Measurements from ENCODE around the gene HGF. TPM values are rescaled to one million over a fixed set of nuclear protein-coding genes. Genes with fewer than 3 reads are reported as not detected.

HGF gene
- total RNA-seq, 1 donor from 2014 or later = 17.2 TPM

DNA sequence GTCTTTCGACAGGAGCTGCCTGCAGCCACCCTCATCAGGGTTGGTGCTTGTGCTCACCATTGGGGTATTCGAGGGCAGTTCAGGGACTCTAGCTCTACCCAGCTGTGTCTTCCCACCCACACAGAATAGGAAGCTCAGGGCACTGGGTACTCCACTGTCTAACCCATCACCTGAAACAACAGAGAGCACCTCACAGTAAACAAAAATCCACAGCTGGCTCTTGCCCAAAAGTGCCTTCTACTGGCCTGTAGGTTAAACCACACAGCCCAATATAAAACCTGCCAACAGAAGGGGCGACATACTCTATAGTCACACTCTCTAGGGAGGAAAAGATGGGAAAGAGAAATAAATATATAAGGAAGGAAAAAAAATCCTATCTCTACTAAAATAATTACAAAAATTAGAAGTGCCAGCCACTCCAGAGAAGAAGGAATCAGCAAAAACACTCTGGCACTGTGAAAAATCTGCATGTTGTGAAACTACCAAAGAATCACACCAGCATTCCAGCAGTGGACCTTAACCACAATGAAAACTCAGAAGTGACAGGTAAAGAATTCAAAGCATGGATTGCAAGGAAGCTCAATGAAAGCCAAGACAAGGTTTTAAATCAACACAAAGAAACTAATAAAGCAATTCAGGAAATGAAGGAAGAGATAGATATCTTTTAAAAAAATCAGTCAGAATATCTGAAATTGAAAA is 110.0 kb downstream of the HGF start:
- Histone ChIP-seq H3K4me1 (peaks cover 4% of the 10 kb centered on the region), H3K27ac (no peak overlapping the region), H3K4me3 (no peak overlapping the region), H3K36me3 (no peaks in the 10 kb centered on the region), H3K27me3 (ENCODE audit: low read depth) (no peaks in the 10 kb centered on the region), H3K9me3 (no peaks in the 10 kb centered on the region)
- TF ChIP-seq, protein P1, sequence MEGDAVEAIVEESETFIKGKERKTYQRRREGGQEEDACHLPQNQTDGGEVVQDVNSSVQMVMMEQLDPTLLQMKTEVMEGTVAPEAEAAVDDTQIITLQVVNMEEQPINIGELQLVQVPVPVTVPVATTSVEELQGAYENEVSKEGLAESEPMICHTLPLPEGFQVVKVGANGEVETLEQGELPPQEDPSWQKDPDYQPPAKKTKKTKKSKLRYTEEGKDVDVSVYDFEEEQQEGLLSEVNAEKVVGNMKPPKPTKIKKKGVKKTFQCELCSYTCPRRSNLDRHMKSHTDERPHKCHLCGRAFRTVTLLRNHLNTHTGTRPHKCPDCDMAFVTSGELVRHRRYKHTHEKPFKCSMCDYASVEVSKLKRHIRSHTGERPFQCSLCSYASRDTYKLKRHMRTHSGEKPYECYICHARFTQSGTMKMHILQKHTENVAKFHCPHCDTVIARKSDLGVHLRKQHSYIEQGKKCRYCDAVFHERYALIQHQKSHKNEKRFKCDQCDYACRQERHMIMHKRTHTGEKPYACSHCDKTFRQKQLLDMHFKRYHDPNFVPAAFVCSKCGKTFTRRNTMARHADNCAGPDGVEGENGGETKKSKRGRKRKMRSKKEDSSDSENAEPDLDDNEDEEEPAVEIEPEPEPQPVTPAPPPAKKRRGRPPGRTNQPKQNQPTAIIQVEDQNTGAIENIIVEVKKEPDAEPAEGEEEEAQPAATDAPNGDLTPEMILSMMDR (IDR thresholded peaks at IDR 0.05) = no peak
- DNase-seq (no peak), ATAC-seq (no peak)
- intact Hi-C loops (cut with DNase I) = no loop called here

DNA sequence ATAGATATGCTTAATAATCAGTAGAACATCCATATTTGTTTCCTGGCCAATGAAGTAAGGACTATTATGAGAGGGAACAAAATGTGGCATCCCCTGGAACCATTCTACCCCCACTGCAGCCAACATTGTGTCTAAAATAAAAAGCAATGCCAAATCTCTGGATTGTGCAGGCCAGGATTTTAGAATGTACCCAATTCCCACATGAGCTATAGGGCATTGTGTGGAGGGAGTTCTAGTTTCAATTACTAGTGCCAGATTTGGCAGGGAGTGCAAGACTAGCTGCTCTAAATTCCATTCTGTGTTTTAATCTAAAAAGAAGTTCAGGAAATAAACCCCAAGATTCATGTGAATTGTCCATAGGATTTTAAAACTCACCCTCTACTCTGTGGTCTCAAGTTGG is 112.3 kb downstream of the HGF start:
- DNase-seq (no peak), ATAC-seq (no peak)
- no peak overlapping the region for H3K27ac ChIP-seq
- H3K4me3 ChIP-seq = no peak overlapping the region
- intact Hi-C loops (cut with DNase I) = no loop called here
- no peaks in the 10 kb centered on the region for H3K36me3 ChIP-seq
- H3K27me3 ChIP-seq (ENCODE audit: low read depth) = no peaks in the 10 kb centered on the region
- H3K9me3 ChIP-seq = no peaks in the 10 kb centered on the region
- no peaks in the 10 kb centered on the region for H3K4me1 ChIP-seq
- TF ChIP-seq, protein P1 (IDR thresholded peaks at IDR 0.05) = no peak

DNA sequence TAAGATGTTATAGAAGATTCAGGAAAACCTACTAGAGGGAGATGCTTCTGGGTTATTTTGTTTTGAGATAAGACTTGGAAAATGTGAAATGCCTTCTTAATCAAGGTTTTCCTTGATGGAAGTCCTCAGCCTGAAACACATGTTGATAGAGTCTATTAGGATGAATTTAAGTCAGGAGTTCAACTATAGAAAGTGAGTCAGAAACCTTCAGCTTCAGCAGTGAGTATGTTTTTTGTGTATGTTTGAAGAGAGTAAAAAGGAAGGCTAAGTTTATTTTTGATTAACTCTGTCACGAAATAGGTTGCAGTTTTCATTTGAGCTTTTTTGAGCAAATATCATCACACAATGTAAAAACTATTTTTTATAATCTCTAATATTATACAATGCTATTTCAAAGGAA is 114.6 kb downstream of the HGF start:
- no peak overlapping the region for H3K4me3 ChIP-seq
- H3K36me3 ChIP-seq = no peaks in the 10 kb centered on the region
- H3K27ac ChIP-seq = no peak overlapping the region
- TF ChIP-seq, protein P1 (IDR thresholded peaks at IDR 0.05) = no peak
- no peaks in the 10 kb centered on the region for H3K27me3 ChIP-seq (ENCODE audit: low read depth)
- H3K9me3 ChIP-seq = no peaks in the 10 kb centered on the region
- ATAC-seq = no peak
- intact Hi-C loops (cut with DNase I) = no loop called here
- no peak for DNase-seq
- H3K4me1 ChIP-seq = no peaks in the 10 kb centered on the region

DNA sequence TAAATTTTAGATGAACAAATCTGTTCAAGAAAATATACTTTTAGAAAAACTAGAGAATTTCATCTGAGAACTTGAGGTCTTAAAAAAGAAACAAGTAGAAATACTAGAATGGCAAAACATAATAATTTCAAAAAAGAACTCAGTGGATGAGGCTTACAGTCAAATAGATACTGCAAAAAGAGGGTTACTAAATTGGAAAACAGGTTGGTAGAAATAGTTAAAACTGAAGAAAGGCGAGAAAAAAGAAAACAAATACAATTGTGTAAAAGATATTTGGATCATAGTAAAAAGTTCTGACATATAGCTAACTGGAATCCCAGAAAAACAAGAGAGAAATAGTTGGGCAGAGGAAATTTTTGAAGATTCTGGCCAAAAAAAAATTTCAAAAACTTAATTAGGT is 117.6 kb downstream of the HGF start:
- TF ChIP-seq, protein P1 (IDR thresholded peaks at IDR 0.05) = no peak
- DNase-seq (no peak), ATAC-seq (no peak)
- Histone ChIP-seq H3K4me1 (no peaks in the 10 kb centered on the region), H3K27me3 (ENCODE audit: low read depth) (no peaks in the 10 kb centered on the region), H3K36me3 (no peaks in the 10 kb centered on the region), H3K4me3 (no peak overlapping the region), H3K9me3 (no peaks in the 10 kb centered on the region), H3K27ac (no peak overlapping the region)
- intact Hi-C loops (cut with DNase I) = no loop called here
